HCEC 1CT (cell line): ENCODE data around the gene ZNF516.

Experiments used
- DNase-seq: peaks from one replicate; pipeline ENCODE4 v3.0.0-alpha.2; 2017

ZNF516 gene

DNA sequence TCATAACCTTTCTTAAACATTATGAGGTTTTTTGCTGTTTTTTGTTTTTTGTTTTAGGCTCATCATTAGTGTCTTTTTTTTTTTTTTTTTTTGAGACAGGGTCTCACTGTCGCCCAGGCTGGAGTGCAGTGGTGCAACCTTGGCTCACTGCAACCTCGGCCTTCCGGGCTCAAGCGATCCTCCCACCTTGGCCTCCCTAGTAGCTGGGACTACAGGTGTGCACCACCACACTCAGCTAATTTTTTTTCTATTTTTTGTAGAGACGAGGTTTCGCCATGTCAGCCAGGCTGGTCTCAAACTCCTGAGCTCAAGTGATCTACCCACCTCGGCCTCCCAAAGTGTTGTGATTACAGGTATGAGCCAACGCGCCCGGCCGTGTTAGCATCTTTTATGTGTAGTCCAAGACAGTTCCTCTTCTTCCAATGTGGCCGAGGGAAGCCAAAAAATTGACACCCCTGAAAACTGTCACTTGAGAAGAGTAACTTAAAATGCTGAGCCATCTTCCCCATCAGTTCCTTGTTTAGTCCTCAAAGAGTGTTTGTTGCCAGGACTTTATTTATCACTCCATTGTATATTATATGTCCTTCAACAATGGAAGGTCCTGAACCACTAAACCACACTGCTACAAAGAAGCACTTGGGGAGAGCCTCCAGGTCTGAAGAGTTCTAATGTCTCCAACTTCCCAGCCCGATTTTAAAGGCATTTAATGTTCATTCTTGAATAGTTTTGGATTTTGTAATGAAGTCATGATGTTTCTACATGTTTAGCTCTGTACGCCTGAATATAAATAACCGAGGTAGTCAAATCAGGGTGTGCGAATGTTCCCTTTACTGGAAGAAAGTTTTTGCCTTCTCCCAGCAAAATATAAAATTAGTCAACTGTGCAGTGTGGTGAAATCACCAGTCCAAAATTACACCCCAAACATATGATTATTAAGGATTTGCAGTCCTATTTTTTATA is 26.4 kb downstream of the ZNF516 start:
- no peak for DNase-seq

DNA sequence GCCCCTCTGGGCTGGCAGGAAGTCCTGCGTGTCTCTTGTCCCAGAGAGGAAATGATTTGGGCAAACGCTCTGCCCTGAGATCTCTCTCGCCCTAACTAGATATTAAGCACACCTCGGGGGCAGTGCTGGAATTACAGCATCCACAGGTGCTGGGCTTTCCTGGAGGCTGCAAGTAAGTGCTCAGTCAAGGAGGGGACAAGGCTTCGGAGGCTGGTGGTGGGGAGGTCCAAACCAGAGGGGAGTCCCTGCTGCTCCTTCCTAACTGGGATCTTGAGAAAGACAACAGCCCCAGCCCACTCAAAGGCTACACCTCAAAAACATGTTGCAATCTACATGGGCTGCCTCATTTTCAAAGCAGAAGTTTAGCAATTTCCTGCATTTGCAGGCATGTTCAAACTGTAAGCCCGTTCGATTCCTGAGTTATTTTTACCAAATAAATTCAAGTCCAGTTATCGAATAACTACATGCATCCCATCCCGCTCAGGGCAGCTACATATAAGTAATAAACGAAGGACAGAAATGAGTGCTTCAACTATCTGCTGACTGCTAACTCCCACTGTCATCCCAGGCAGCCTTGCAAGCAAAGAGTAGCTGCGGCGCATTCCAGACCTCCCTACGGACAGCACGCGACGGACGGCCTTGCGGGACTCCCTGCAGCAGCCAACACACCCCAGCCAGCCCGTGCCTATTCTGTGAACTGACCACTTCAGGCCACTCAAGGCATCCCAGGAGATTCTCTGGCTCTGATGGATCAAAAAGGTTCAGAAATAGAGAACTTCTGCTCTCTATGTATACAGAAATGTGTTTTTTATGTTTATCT is 27.5 kb downstream of the ZNF516 start:
- no peak for DNase-seq

DNA sequence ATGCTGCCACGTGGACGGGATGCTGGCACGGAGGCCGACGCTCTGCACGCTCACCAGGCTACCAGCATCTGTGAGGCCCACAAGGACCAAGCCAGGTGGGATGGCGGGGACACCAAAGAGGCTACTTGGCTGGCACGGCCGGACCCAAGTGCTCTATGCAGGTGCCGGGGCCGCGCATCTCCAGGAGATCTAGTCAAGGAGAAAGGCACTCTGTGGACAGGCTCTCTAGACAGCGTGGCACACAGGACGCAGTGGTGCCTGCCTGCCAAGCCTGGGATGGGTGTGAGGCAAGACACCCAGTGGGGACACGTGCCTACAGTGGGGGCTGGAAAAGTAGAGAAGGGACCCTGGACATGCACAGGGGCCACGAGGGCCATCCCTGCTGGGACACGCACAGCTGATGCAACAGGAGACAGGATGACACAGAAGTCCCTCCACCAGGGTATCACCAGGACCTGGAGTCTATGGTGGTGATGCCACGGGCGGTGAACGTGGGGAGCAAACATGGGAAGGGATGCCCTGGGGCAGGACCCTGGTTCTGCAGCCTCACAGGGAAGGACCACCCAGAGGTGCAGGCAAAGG is 28.5 kb downstream of the ZNF516 start:
- no peak for DNase-seq

DNA sequence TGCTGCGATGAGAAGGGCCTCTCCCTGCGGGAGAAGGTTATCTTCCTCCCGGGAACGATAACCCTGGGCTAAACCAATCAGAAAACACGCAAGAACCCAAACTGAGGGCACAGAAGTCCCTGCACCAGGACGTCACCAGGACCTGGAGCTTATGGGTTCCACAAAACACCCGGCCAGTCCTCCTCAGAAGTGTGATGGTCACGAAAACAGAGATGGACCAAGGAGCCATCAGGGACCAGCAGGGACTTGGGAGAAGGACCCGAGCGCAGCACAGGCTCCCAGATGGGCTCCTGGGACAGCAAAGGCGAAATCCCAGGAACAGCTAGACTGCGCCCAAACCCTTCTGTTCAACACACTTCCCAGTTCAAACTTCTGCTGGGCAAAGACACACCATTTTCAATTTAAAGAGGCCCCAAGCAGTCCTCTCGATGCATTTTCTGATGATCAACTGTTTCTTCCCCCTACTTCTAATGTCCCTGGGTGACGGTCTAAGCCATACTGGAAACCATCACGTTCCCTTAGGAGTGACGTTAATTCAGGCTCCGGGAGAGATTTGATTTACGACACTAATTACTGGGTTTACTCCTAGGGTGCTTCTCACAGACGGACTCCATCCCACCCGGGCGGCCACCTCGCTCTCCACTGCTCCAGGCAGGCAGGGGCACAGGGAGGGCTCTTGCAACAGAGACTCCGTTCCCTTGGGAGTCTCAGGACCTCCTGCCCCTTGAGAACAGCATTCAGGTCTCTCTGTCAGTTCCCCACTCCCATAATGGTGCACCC is 29.2 kb downstream of the ZNF516 start:
- DNase-seq = no peak

DNA sequence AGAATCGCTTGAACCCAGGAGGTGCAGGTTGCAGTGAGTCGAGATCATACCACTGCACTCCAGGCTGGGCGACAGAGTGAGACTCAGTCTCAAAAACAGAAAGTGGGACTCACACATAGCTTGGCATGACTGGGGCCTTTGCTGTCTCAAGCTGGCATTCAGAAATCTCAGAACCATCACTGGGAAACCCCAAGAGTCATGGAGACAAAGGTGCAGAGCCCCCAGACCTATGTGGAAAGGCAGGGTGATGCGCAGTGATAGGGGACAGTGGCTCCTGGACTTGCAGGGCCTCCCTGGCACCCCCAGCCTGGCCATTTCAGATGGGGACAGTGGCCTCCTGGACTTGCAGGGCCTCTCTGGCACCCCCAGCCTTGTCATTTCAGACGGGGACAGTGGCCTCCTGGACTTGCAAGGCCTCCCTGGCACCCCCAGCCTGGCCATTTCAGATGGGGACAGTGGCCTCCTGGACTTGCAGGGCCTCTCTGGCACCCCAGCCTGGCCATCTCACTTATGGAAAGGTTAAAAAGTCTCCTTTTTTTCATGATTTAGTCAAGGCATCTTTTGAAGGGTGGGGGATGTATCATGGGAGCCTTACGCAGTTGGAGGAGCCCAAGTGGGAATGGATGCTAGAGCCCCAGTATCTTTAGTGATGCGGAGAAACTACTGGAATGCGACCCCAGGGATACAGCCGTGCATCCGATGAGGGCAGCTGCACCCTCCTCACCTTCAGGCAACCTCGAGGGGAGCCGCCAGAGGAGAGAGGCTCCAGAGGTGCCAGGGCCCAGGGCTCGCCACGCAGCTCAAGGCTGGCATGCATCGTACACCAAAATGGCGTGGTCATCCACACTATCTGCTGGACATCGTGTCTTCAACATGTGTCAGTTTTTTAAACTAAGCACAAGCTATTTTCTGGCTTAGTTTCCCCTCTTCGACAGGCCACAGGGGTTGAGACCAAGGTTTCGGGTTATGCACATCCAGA is 30.5 kb downstream of the ZNF516 start:
- no peak for DNase-seq

DNA sequence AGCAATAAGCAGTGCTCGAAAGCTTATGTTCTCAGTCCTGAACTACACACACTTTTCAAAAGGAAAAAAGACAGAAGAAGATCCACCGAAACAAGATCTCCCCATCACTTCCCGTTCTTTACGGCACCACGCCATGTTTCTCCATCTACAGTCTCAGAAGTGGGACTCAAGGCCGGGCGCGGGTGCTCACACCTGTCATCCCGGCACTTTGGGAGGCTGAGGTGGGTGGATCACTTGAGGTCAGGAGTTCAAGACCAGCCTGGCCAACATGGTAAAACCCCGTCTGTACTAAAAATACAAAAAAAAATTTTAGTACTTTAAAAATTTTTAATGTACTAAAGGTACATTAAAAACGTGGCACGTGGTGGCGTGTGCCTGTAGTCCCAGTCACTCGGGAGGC is 31.2 kb downstream of the ZNF516 start:
- no peak for DNase-seq

DNA sequence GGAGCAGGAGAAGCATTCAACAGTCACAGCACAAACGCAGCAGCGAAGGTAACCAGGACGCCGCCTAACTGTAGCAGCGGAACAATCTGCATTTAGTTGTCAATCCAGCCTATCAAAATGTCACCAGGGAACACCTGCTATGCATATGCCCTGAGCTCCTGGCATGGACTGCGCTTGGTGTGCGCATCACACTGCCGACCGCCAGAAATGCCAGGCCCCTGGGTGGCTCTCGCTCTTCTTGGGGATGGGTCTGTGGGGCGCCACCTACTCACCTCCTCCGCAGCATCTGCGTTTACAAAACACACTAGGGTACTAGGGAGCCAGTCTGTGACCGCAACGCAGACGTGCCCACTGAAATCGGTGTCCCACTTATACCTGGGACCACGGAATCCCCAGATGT is 31.7 kb downstream of the ZNF516 start:
- DNase-seq = no peak

DNA sequence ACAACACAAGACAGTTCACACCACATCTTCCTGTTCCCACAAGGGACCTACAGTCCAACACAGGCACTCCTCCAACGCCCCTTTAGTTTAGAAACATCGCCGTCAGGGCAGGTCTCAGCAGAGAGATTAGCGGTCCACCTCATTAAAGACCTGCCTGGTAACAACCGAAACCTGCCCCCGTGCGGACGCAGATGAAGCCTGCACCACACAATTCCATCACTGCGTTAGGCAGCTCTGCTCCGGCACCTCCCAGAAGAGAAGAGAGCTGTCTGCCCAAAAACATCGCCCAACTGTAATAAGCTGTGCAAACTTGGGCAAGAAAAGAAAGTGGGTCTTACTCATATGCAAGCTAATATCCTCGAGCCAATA is 32.7 kb downstream of the ZNF516 start:
- no peak for DNase-seq

DNA sequence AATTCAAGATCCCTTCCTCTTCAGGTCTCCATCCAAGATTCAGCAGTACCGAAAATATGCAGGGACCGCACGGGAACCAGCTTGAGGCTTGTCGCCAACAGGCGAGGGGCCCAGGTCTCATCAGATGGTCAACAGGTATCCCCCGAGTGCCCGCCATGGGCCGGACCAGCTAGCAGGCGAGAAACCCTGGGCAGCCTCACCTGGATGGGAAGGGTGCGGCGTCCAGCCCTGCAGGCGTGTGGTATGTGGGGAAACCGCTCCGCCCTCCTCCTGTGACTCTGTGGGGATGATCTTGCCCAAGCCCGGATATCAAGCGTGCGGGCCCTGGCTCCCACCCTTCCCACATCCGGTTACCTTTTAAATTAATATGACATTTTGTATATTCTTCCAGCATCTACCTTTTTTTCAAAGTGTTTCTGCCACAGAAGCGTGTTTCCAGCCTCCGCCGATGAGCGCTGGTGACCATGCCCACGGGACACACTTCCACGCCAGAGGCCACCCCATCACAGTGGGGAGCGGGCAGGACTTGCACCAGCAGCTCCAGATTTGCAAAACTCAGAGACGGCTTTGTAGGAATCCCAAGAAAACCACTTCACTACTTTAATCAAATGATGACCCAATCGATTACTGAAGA is 33.2 kb downstream of the ZNF516 start:
- no peak for DNase-seq

DNA sequence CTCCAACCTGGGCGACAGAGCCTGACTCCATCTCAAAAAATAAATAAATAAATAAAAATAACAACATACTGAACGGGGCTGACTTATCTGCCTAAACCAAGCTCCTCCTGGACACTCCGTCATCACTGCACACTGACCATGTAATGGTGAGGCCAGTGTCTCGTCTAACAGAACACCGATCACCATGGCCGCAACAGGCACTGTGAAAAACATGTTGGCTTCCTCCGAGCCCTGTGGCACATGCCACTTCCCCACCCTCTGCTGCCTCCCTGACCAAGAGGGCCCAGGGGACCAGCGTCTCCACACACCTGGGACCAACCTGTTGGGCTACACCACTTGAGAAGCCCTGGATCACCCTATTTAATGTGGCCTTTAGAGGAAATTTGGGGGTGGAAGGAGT is 33.9 kb downstream of the ZNF516 start:
- DNase-seq = no peak

DNA sequence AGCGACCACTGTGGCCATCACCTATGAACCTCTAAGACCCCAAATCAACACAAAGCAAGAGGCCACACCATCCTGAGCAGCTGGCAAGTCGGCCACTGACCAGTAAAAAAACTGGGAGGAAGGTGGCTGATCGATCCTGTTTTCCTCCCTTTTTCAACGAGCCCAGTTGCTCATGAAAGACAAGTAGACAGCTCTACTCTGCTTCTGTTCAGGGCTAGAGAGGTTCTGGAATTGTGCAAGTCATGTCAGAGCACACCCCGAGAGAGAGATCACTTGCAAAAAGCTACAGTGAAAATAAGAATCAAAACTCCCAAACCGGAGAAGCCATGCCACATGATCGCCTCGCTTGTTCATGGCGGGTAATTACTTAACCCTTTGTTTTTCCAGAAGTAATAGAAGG is 34.6 kb downstream of the ZNF516 start:
- no peak for DNase-seq

DNA sequence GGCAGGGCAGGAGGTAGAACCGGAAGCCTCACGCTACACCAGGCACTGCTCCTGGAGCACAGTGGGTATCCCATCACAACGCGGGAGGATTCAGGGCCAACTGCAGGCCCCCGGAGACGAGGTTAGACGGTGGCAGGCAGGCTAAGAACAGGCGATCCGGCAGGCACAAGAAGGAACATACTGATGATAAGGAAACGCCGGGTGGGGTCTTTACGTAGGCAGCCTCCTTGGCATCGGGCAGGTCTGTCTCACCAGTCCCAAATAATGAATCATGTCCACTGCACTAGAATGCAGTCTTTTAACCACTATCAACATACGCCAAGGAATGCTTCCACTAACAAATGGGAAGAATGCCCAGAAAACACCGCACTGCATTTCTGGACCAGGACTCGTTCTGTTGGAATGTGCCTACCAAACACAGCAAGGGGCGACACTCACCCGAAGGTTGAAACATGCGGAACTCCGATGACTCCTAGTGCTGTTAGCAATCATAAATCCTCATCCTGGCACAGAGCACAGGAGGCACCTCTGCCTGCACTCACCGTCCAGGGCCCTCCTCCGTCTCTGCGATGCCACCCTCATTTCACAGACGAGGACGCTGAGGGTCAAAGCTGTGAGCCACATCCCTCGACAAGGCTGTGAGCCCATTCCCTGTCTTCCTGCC is 35.2 kb downstream of the ZNF516 start:
- peak; percentile 99 for DNase-seq

DNA sequence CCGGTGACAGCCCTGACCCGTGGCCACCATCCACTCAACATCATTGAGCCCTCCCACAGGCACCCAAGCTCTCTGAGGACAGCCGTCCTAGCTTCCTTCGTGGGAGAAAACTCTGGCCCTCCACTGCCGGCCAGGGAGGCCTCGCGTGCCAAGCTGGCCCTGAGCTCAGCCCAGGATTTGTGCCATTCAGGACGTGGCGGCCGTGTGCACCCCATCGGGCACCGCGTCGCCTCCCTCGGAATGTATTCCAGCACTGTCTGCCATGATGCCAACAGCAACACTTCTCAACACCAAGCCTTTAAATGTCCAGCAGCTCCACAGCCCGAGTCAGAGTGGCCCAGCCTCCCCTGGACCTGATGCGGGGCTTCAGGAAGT is 35.7 kb downstream of the ZNF516 start:
- DNase-seq = no peak

DNA sequence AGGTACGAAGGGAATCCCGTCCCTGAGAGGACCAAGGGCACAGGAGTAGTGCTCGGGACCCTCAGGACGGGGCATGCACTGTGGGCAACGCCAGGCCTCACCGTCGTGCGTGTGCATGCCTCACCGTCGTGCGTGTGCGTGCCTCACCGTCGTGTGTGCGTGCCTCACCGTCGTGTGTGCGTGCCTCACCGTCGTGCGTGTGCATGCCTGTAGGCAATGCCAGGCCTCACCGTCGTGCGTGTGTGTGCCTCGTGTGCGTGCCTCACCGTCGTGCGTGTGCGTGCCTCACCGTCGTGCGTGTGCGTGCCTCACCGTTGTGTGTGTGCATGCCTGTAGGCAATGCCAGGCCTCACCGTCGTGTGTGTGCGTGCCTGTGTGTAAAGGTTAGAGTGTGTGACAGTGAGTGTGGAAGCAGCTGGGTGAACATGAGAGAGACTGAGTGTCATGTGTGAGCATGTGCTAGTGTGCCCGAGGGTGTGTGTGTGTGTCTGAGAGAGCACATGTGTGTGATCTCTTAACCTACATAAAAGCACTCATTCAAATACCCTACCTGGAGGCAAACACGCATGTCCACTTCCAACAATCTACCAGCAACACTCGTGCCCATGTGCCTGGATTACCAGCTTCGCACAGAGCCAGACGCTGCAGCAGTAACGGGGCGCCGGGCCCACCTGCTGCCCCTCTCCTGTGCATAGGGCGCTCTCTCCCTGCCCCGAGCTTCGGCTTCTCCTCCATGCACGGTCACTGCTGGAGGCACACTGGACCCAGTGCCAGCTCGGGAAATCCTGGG is 36.3 kb downstream of the ZNF516 start:
- DNase-seq = no peak

DNA sequence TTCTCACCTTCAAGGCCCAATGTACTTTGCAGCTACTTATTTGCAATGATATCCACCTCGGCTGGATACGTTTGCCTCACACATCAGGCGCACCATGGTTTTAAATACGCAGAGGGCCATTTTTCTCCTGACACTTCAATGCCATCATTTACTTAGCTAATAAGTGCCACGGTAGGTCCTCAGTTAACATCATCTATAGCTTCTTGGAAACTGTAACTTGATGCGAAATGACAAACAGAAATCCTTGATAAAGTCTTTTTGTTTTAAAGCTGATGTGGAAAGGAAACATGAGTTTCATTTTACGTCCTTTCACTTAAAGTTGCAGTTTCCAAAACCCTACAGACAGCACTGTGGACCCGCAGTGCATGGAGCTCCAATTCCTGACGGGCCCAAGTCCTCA is 37.1 kb downstream of the ZNF516 start:
- no peak for DNase-seq

DNA sequence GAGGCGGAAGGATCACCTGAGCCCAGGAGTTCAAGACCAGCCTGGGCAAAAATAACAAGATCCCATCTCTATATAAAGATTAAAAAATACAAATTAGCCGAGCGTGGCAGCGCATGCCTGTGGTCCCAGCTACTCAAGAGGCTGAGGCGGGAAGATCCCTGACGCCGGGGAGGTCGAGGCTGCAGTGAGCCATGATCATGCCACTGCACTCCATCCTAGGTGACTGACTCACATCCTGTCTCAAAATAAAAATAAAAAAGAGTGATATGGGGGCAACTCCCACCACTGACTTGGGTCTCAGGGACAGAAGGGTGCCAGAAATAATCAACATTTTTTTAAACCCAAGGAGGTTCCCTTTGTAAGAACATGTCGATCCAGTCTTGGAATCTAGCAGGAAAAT is 37.6 kb downstream of the ZNF516 start:
- no peak for DNase-seq

DNA sequence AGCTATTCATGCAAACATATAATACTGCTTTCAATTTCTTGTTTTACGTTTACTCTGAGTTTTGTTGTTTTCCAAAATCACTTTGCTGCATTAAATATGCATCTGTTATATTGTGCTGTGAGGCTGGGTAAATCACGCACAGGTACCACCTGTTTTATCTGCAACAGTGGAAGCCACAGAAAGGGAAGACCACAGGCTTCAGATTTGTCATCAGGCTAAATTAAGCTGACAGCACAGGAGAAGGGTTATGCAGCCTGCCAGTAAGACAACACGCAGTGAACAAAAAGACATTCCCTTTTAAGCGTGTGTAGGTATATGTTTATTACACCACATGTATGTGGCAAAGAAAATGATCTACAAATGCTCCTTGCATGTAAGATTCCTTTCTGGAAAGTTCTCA is 38.2 kb downstream of the ZNF516 start:
- DNase-seq = no peak

DNA sequence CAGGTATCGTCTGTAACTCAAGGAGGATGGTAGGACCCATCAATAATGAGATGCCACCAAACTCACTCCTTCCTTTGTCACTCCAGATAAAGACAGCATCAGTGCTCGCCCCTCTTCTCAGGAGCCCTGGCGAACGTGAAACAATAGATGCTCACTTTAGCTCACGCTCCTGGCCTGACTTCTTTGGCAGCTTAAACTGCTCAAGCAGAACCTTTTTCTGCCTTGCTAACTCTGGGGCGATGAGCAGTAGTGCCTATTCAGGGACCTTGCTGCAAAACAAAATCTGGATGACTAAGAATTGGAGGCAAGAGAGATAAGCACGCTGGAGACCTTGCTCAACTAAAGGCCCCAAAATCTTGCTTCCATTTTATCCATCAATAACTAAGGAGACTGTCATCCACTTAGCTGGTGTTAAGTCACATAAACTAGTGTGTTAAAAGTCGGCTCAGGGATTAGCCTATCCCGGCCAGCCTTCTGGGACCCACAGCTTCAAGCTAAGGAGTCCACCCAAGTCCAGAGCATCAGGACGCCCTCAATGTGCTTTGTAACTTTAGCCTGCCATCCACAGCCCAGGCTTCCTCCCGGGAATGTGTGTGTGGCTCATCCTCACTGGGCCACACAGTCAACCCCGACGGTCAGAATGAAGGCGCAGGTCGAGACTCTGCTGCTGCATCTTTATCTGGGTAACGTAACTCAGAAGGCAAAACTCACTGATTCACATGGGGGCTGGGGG is 38.9 kb downstream of the ZNF516 start:
- no peak for DNase-seq
